H9 (cell line): ENCODE data around the gene NPC1L1. TPM values are rescaled to one million over a fixed set of nuclear protein-coding genes. Genes with fewer than 3 reads are reported as not detected.

ENCODE experiments used
- DNase-seq: peaks from one replicate; pipeline ENCODE4 v3.0.0-alpha.2; 2017
- H2AFZ ChIP-seq: one replicate; pipeline ENCODE4 v1.6.1; 2013; ENCODE audit warnings: mild to moderate bottlenecking, low read length, control low read depth, moderate library complexity
- H2AK5ac ChIP-seq: 2 replicates; pipeline ENCODE4 v1.6.1; 2013; ENCODE audit warnings: low read length, control low read depth, mixed read lengths; ENCODE audit not compliant: insufficient read length
- H2BK120ac ChIP-seq: one replicate; pipeline ENCODE4 v1.6.1; 2013; ENCODE audit warnings: low read depth, mild to moderate bottlenecking, low read length, control low read depth, inconsistent platforms; ENCODE audit not compliant: poor library complexity, severe bottlenecking
- H2BK12ac ChIP-seq: 2 replicates; pipeline ENCODE4 v1.6.1; 2013; ENCODE audit warnings: low read length, control low read depth, mixed read lengths, low read depth; ENCODE audit not compliant: insufficient read length
- H2BK15ac ChIP-seq: 2 replicates; pipeline ENCODE4 v1.6.1; 2013; ENCODE audit warnings: low read depth, low read length, control low read depth
- H2BK20ac ChIP-seq: one replicate; pipeline ENCODE4 v1.6.1; 2013; ENCODE audit warnings: low read depth, mild to moderate bottlenecking, low read length, control low read depth, inconsistent platforms; ENCODE audit not compliant: poor library complexity, severe bottlenecking
- H2BK5ac ChIP-seq: 2 replicates; pipeline ENCODE4 v1.6.1; 2013; ENCODE audit warnings: low read length, control low read depth, mixed read lengths; ENCODE audit not compliant: insufficient read length
- H3K14ac ChIP-seq: 2 replicates; pipeline ENCODE4 v1.6.1; 2013; ENCODE audit warnings: low read length, control low read depth; ENCODE audit not compliant: insufficient read depth
- H3K18ac ChIP-seq: 2 replicates; pipeline ENCODE4 v1.6.1; 2013; ENCODE audit warnings: low read depth, mild to moderate bottlenecking, mixed read lengths, low read length, control low read depth; ENCODE audit not compliant: insufficient read length
- H3K23ac ChIP-seq: 2 replicates; pipeline ENCODE4 v1.6.1; 2013; ENCODE audit warnings: low read length, control low read depth, mixed read lengths, low read depth; ENCODE audit not compliant: insufficient read length
- H3K23me2 ChIP-seq: 2 replicates; pipeline ENCODE4 v1.6.1; 2013; ENCODE audit warnings: low read depth, mild to moderate bottlenecking, mixed read lengths, low read length, control low read depth; ENCODE audit not compliant: insufficient read length, poor library complexity, severe bottlenecking
- H3K27ac ChIP-seq: 2 replicates; pipeline ENCODE4 v1.5.1; 2013; ENCODE audit warnings: low read length, control low read depth, mixed read lengths, low read depth; ENCODE audit not compliant: insufficient read length
- H3K27me3 ChIP-seq: 2 replicates; pipeline ENCODE4 v1.6.1; 2013; ENCODE audit warnings: low read length, control low read depth, inconsistent platforms; ENCODE audit not compliant: insufficient read depth
- H3K4ac ChIP-seq: 2 replicates; pipeline ENCODE4 v1.6.1; 2013; ENCODE audit warnings: low read depth, mild to moderate bottlenecking, control low read depth, inconsistent platforms, low read length, moderate library complexity
- H3K4me1 ChIP-seq: 2 replicates; pipeline ENCODE4 v1.6.1; 2013; ENCODE audit warnings: low read length, control low read depth, inconsistent platforms; ENCODE audit not compliant: insufficient read depth
- H3K4me2 ChIP-seq: 2 replicates; pipeline ENCODE4 v1.6.1; 2013; ENCODE audit warnings: low read length, control low read depth, mixed read lengths; ENCODE audit not compliant: insufficient read length, insufficient read depth
- H3K56ac ChIP-seq: 2 replicates; pipeline ENCODE4 v1.6.1; 2013; ENCODE audit warnings: low read depth, mild to moderate bottlenecking, mixed read lengths, low read length, control low read depth; ENCODE audit not compliant: insufficient read length
- H3K79me1 ChIP-seq: 2 replicates; pipeline ENCODE4 v1.6.1; 2013; ENCODE audit warnings: low read depth, mild to moderate bottlenecking, moderate library complexity, low read length, control low read depth, inconsistent platforms; ENCODE audit not compliant: insufficient read depth, poor library complexity, severe bottlenecking
- H3K79me2 ChIP-seq: 2 replicates; pipeline ENCODE4 v1.6.1; 2013; ENCODE audit warnings: low read length, control low read depth, inconsistent platforms; ENCODE audit not compliant: insufficient read depth
- H3K9ac ChIP-seq: 2 replicates; pipeline ENCODE4 v1.6.1; 2013; ENCODE audit warnings: low read length, control low read depth, mixed read lengths; ENCODE audit not compliant: insufficient read length; ENCODE audit errors: extremely low read depth
- H3K9me3 ChIP-seq: one replicate; pipeline ENCODE4 v1.6.1; 2013; ENCODE audit warnings: low read depth, low read length, inconsistent platforms; ENCODE audit not compliant: control insufficient read depth
- H3T11ph ChIP-seq: one replicate; pipeline ENCODE4 v1.6.1; 2013; ENCODE audit warnings: mild to moderate bottlenecking, low read length, control low read depth, inconsistent platforms
- H4K20me1 ChIP-seq: one replicate; pipeline ENCODE4 v1.6.1; 2013; ENCODE audit not compliant: control insufficient read depth, insufficient read length, insufficient read depth
- H4K5ac ChIP-seq: 2 replicates; pipeline ENCODE4 v1.6.1; 2013; ENCODE audit warnings: low read depth, mild to moderate bottlenecking, mixed read lengths, low read length, control low read depth; ENCODE audit not compliant: insufficient read length
- H4K8ac ChIP-seq: replicated peaks from 2 replicates; pipeline ENCODE4 v1.6.1; 2013; ENCODE audit warnings: low read length, control low read depth, mixed read lengths, low read depth; ENCODE audit not compliant: insufficient read length
- H4K91ac ChIP-seq: 2 replicates; pipeline ENCODE4 v1.6.1; 2013; ENCODE audit warnings: low read depth, mild to moderate bottlenecking, moderate library complexity, mixed read lengths, low read length, control low read depth; ENCODE audit not compliant: insufficient read length
- H3K27ac Mint-ChIP-seq, 3 experiments: 2 replicates in 2 of 3; 3 replicates in 1 of 3; pipeline ENCODE4 v1.8.0; 2020 to 2021; ENCODE audit warnings: mixed read lengths in 3 of 3, mild to moderate bottlenecking in 1 of 3, moderate library complexity in 1 of 3
- H3K27me3 Mint-ChIP-seq: 2 replicates; pipeline ENCODE4 v1.8.0; 2021; ENCODE audit warnings: low read depth, mild to moderate bottlenecking, moderate library complexity, mixed read lengths
- H3K36me3 Mint-ChIP-seq, 3 experiments: 2 replicates in 2 of 3; 3 replicates in 1 of 3; pipeline ENCODE4 v1.8.0; 2020 to 2021; ENCODE audit warnings: low read depth in 3 of 3, mixed read lengths in 3 of 3; ENCODE audit not compliant: insufficient read depth in 1 of 3
- H3K4me1 Mint-ChIP-seq, 2 experiments: 2 replicates each; pipeline ENCODE4 v1.8.0; 2020; ENCODE audit warnings: mixed read lengths in 2 of 2
- H3K4me3 Mint-ChIP-seq, 2 experiments: 2 replicates in 1 of 2; 3 replicates in 1 of 2; pipeline ENCODE4 v1.8.0; 2020 to 2021; ENCODE audit warnings: mild to moderate bottlenecking in 2 of 2, mixed read lengths in 2 of 2, moderate library complexity in 1 of 2
- H3K9me3 Mint-ChIP-seq, 2 experiments: 2 replicates in 1 of 2; 3 replicates in 1 of 2; pipeline ENCODE4 v1.8.0; 2020; ENCODE audit warnings: mild to moderate bottlenecking in 2 of 2, mixed read lengths in 2 of 2, moderate library complexity in 1 of 2
- CTCF ChIP-seq: fragments of 200-600 bp; sonication (generic); conservative IDR thresholded peaks from 3 replicates; pipeline ENCODE4 v1.8.0; 2021; ENCODE audit warnings: antibody characterized with exemption, mild to moderate bottlenecking
- WGBS: extraction: QIAGEN DNeasy Blood & Tissue Kit; methylation state at CpG from one replicate; pipeline ENCODE4 v1.1.7; 2013; ENCODE audit warnings: missing lambda C conversion rate, low lambda C conversion rate, mixed read lengths; ENCODE audit not compliant: insufficient read length; ENCODE audit errors: extremely low coverage; 5-methylcytosine and 5-hydroxymethylcytosine counted together
- total RNA-seq: library from RNA; stranded (reverse); gene quantifications from 2 replicates; pipeline ENCODE4 v1.2.1, GENCODE V29; 2021

The NPC1L1 gene
- total RNA-seq, 1 experiment from 2014 or later: 0.11 TPM

GRCh38 chr7:44538798-44539668 is 2.1 kb downstream of the NPC1L1 start:
- no CpG with 5 or more reads among the region's 32 CpGs for WGBS
- no peaks in the 10 kb centered on the region for H3K79me2 ChIP-seq
- peaks cover 0 to 4% of the 10 kb centered on the region in 2 experiments; a peak in 1 of 4 replicates for H3K4me1 Mint-ChIP-seq
- H3K4me3 Mint-ChIP-seq: no peak overlapping the region; a peak in 1 of 5 replicates
- no peak overlapping the region for H4K5ac ChIP-seq
- H2BK5ac ChIP-seq: no peak overlapping the region
- H4K91ac ChIP-seq: no peak overlapping the region
- H3K23ac ChIP-seq: no peak overlapping the region
- H3K27ac ChIP-seq: no peak overlapping the region
- no peak overlapping the region for H2BK15ac ChIP-seq
- H3K27me3 ChIP-seq: no peaks in the 10 kb centered on the region
- H3K27ac Mint-ChIP-seq: no peak overlapping the region
- no peak overlapping the region for H3K4ac ChIP-seq
- H3T11ph ChIP-seq: no peak overlapping the region
- H4K8ac ChIP-seq: no peak overlapping the region
- DNase-seq: no peak
- peak overlapping the region; percentile 20; the same call in 1 of the 2 replicates for H3K14ac ChIP-seq
- no peak overlapping the region for H2BK20ac ChIP-seq
- no peak overlapping the region for H2BK120ac ChIP-seq
- H3K79me1 ChIP-seq: no peaks in the 10 kb centered on the region
- no peak overlapping the region for H2AK5ac ChIP-seq
- no peak overlapping the region for H3K18ac ChIP-seq
- H3K9ac ChIP-seq: no peak overlapping the region
- H2AFZ ChIP-seq: no peak overlapping the region
- no peak overlapping the region for H3K56ac ChIP-seq
- TF ChIP-seq CTCF: no peak
- H3K36me3 Mint-ChIP-seq: no peaks in the 10 kb centered on the region; a peak in 1 of 7 replicates
- no peak overlapping the region for H3K4me2 ChIP-seq
- no peaks in the 10 kb centered on the region for H3K9me3 Mint-ChIP-seq
- H3K27me3 Mint-ChIP-seq: peaks cover 2% of the 10 kb centered on the region; the same call in 1 of the 2 replicates
- no peaks in the 10 kb centered on the region for H3K23me2 ChIP-seq
- no peaks in the 10 kb centered on the region for H3K4me1 ChIP-seq
- no peaks in the 10 kb centered on the region for H4K20me1 ChIP-seq
- no peaks in the 10 kb centered on the region for H3K9me3 ChIP-seq
- no peak overlapping the region for H2BK12ac ChIP-seq
